Naive thymus-derived CD4-positive, alpha-beta T cell (primary cell): ENCODE measurements around the gene F7. TPM values are rescaled to one million over a fixed set of nuclear protein-coding genes. Genes with fewer than 3 reads are reported as not detected.

Source experiments
- ATAC-seq: fragments of 150-1000 bp; cut with Tn5 transposase; 2 replicates; pipeline ENCODE4 v1.10.0; 2021; ENCODE audit warnings: mild to moderate bottlenecking, moderate library complexity
- CTCF ChIA-PET: fragments of 350-600 bp; sonication (Branson Sonifier 250); formaldehyde crosslinking; loops from one replicate; lab custom pipeline; 2021; ENCODE audit warnings: antibody characterized with exemption; lab: Charles Lee
- POLR2A ChIA-PET: fragments of 350-600 bp; sonication (Branson Sonifier 250); formaldehyde crosslinking; loops from one replicate; lab custom pipeline; 2021; ENCODE audit warnings: antibody characterized with exemption, inconsistent platforms; lab: Charles Lee
- DNase-seq, 9 donors: peaks; one replicate each; pipeline versions ENCODE4 v3.0.0 to v3.0.0-alpha.2; 2020 to 2022; ENCODE audit warnings: mixed read lengths in 1 of 9
- H3K27ac ChIP-seq: one replicate; pipeline ENCODE4 v1.7.0; 2013; ENCODE audit warnings: mild to moderate bottlenecking, low read depth, low read length, moderate library complexity
- H3K27me3 ChIP-seq, 2 donors: one replicate each; pipeline ENCODE4 v1.7.0; 2013; ENCODE audit warnings: low read length in 2 of 2, mild to moderate bottlenecking in 2 of 2, moderate library complexity in 2 of 2; ENCODE audit not compliant: control insufficient read depth in 2 of 2, insufficient read depth in 2 of 2
- H3K36me3 ChIP-seq, 3 experiments: 1 replicate in 2 of 3; 2 replicates in 1 of 3; pipeline ENCODE4 v1.7.0; 2013; ENCODE audit warnings: low read length in 3 of 3, mild to moderate bottlenecking in 3 of 3, moderate library complexity in 1 of 3; ENCODE audit not compliant: insufficient read depth in 3 of 3, control insufficient read depth in 2 of 3
- H3K4me1 ChIP-seq, 2 donors: one replicate each; pipeline ENCODE4 v1.7.0; 2013; ENCODE audit warnings: low read length in 2 of 2, mild to moderate bottlenecking in 2 of 2, moderate library complexity in 1 of 2; ENCODE audit not compliant: control insufficient read depth in 2 of 2, insufficient read depth in 2 of 2
- H3K4me3 ChIP-seq: 2 replicates; pipeline ENCODE4 v1.7.0; 2013; ENCODE audit warnings: mild to moderate bottlenecking, low read length
- H3K9me3 ChIP-seq, 3 experiments: 1 replicate in 2 of 3; 2 replicates in 1 of 3; pipeline ENCODE4 v1.7.0; 2013; ENCODE audit warnings: low read length in 3 of 3; ENCODE audit not compliant: control insufficient read depth in 2 of 3
- H3K27ac Mint-ChIP-seq, 9 donors: one replicate each; pipeline ENCODE4 v1.8.0; 2020 to 2022; ENCODE audit warnings: mixed read lengths in 9 of 9, mild to moderate bottlenecking in 8 of 9, moderate library complexity in 5 of 9, inconsistent platforms in 2 of 9
- H3K27me3 Mint-ChIP-seq, 5 donors: one replicate each; pipeline ENCODE4 v1.8.0; 2021 to 2022; ENCODE audit warnings: mixed read lengths in 5 of 5, mild to moderate bottlenecking in 1 of 5
- H3K36me3 Mint-ChIP-seq, 5 donors: one replicate each; pipeline ENCODE4 v1.8.0; 2020 to 2022; ENCODE audit warnings: mixed read lengths in 5 of 5, mild to moderate bottlenecking in 3 of 5, inconsistent platforms in 1 of 5
- H3K4me1 Mint-ChIP-seq, 7 donors: one replicate each; pipeline ENCODE4 v1.8.0; 2020 to 2022; ENCODE audit warnings: mixed read lengths in 7 of 7, mild to moderate bottlenecking in 3 of 7, inconsistent platforms in 1 of 7
- H3K4me3 Mint-ChIP-seq, 10 donors: one replicate each; pipeline ENCODE4 v1.8.0; 2020 to 2022; ENCODE audit warnings: mild to moderate bottlenecking in 10 of 10, mixed read lengths in 10 of 10, moderate library complexity in 6 of 10, inconsistent platforms in 2 of 10
- H3K9me3 Mint-ChIP-seq, 11 donors: one replicate each; pipeline ENCODE4 v1.8.0; 2020 to 2022; ENCODE audit warnings: mixed read lengths in 11 of 11, mild to moderate bottlenecking in 4 of 11, inconsistent platforms in 1 of 11, moderate library complexity in 1 of 11
- intact Hi-C, 2 donors: fragments of 100-400 bp; cut with micrococcal nuclease; formaldehyde crosslinking; loops; one replicate each; pipeline ENCODE4 v1.15.1; 2023
- polyA plus RNA-seq, 2 donors: library from polyadenylated mRNA; unstranded; fragments of 300-500 nt; fragmentation: Illumina TruSeq; gene quantifications; one replicate each; pipeline ENCODE4 v1.2.3, GENCODE V29; 2021
- total RNA-seq, 6 experiments: library from RNA in 5 of 6; stranded (reverse) in 5 of 6; gene quantifications; 1 replicate in 5 of 6; 2 replicates in 1 of 6; pipeline ENCODE4 v1.2.3 and lab custom pipeline; 2021 to 2026

F7 gene
- total and polyA plus RNA-seq, 7 experiments from 2014 or later = 0.40 TPM; not detected in 6

DNA sequence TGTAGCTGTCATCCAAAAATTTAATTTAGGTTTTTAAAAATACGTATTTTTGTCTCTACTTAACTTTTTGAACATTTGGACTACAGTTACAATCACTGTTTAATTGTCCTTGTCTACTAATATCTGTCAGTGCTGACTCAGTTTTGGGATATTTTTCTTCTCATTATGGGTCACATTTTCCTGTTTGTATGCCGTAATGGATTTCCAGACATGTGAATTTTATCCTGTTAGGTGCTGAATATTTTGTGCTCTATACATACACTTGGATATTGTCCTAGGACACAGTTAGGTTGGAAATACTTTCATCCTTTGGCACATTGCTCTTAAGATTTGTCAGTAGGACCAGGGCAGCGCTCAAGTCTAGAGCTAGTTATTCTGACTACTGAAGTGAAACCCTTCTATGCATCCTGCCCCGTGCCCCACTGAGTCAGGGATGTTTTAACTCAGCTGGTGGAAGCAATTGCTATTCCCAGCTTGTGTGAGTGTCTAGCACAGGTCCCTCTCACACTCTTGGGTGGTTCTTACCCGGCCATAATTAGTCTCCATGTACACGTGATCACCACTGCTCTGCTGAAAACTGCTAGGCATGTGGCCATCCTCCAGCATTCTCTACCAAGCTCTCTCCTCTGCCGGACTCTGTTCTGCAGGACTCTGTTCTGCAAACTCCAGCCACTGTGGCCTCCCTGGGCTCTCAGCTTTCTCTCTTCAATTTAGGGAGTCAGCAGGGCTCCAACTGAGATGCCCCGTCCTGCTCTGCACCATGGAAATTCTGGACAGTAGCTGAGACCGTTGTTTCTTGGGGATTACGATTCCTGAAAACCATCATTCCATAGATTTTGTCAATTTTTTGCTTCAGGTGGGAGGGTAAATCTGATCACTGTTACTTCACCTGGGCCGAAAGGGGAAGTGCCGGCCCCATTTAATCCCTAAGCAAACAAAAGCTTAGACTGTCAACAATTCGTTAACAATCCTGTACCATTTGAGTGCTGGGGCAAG, 64.0 kb downstream of the F7 start:
- Histone ChIP-seq H3K36me3 (peaks cover 0 to 25% (median 0%) of the 10 kb centered on the region in 3 experiments), H3K27me3 (no peaks in the 10 kb centered on the region), H3K9me3 (no peaks in the 10 kb centered on the region), H3K27ac (no peak overlapping the region), H3K4me3 (no peak overlapping the region), H3K4me1 (peaks cover 0 to 6% of the 10 kb centered on the region in 2 donors)
- no peak for DNase-seq
- ChIA-PET POLR2A (interaction anchor here (1.4 kb wide), 1 partner anchor 15 kb away, joined by 6 read pairs; no protein-coding TSS in a partner anchor), CTCF (interaction anchor here (0.6 kb wide), 1 partner anchor 83 kb away, joined by 3 read pairs; no protein-coding TSS in a partner anchor)
- H3K4me3 Mint-ChIP-seq = no peak overlapping the region
- ATAC-seq = no peak
- H3K9me3 Mint-ChIP-seq = peaks cover 0 to 16% (median 6%) of the 10 kb centered on the region in 11 donors
- intact Hi-C loops = no loop called here
- H3K4me1 Mint-ChIP-seq = peaks cover 0 to 26% (median 9%) of the 10 kb centered on the region in 7 donors
- H3K36me3 Mint-ChIP-seq = peaks cover 4 to 39% (median 32%) of the 10 kb centered on the region in 5 donors
- H3K27ac Mint-ChIP-seq = peak overlapping the region in 1 of 9 donors; percentile 68
- H3K27me3 Mint-ChIP-seq = no peaks in the 10 kb centered on the region

Other genes with a start within 250 kb of the F7 start
- gene MCF2L, start 136.6 kb upstream of the F7 start, total RNA-seq = 10 to 100 TPM in 4 of 5 experiments, under 1 TPM in 1; 0.51 to 32.6 (median 21.9) TPM
- gene MCF2L, start 136.6 kb upstream of the F7 start, polyA plus RNA-seq = 1 to 10 TPM; 1.9 to 4.7 TPM
- not detected for gene F10, start 17.0 kb downstream of the F7 start, total RNA-seq
- gene F10, start 17.0 kb downstream of the F7 start, polyA plus RNA-seq = not detected
- gene PROZ, start 52.9 kb downstream of the F7 start, total RNA-seq = under 1 TPM in 1 of 5 experiments, not detected in 4; 0.24 TPM
- gene PROZ, start 52.9 kb downstream of the F7 start, polyA plus RNA-seq = not detected
- 10 to 100 TPM; 44.2 to 83.7 (median 77.1) TPM for gene PCID2, start 102.9 kb downstream of the F7 start, total RNA-seq
- gene PCID2, start 102.9 kb downstream of the F7 start, polyA plus RNA-seq = 10 to 100 TPM; 62.9 to 84.4 TPM
- 10 to 100 TPM; 69.2 to 94.7 (median 82.3) TPM for gene CUL4A, start 103.8 kb downstream of the F7 start, total RNA-seq
- 10 to 100 TPM; 35.0 to 61.2 TPM for gene CUL4A, start 103.8 kb downstream of the F7 start, polyA plus RNA-seq
- gene LAMP1, start 191.4 kb downstream of the F7 start, total RNA-seq = 100 to 1,000 TPM in 2 of 5 experiments, 10 to 100 TPM in 3; 77.3 to 113 (median 98.8) TPM
- 10 to 100 TPM; 21.6 to 24.9 TPM for gene LAMP1, start 191.4 kb downstream of the F7 start, polyA plus RNA-seq